Stimulated activated CD4-positive, alpha-beta T cell treated with anti-CD3 and anti-CD28 coated beads, TNF-alpha, amount 100 ng/mL, for 24 hours (primary cell): ENCODE data around the gene MACROD2.
"Not testable (repeated sequence)": the region's sequence is repeated elsewhere in the genome, so short reads cannot be mapped to it uniquely, and the experiment has no call there.

Experiments used
- DNase-seq, 3 experiments: peaks; one replicate each; pipeline ENCODE4 v3.0.0-alpha.2; 2020; ENCODE audit warnings: low read depth in 3 of 3

The MACROD2 gene

GRCh38 chr20:15806105-15806504 lies 1810.8 kb downstream of the MACROD2 start:
- DNase-seq: no peak

- DNase-seq: no peak
Measured at GRCh38 chr20:15807271-15807670, 1812.0 kb downstream of the MACROD2 start.

DNA sequence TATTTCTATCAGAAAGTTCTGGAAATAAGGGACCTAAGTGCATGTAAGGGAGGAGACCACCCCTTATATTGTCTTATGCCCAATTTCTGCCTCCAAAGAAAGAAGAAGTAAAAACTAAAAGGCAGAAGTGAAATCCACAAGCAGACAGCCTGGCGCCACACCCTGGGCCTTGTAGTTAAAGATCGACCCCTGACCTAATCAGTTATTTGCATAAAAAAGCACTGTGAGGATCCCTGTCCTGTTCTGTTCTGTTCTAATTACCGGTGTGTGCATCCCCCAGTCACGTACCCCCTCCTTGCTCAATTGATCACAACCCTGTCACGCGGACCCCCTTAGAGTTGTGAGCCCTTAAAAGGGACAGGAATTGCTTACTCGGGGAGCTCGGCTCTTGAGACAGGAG lies 1812.5 kb downstream of the MACROD2 start:
- not testable (repeated sequence) for DNase-seq

- no peak for DNase-seq
Measured at GRCh38 chr20:15811951-15812350, 1816.6 kb downstream of the MACROD2 start.

- no peak for DNase-seq
Measured at GRCh38 chr20:15812696-15813095, 1817.4 kb downstream of the MACROD2 start.

- DNase-seq: no peak
Measured at GRCh38 chr20:15814360-15814759, 1819.0 kb downstream of the MACROD2 start.

DNA sequence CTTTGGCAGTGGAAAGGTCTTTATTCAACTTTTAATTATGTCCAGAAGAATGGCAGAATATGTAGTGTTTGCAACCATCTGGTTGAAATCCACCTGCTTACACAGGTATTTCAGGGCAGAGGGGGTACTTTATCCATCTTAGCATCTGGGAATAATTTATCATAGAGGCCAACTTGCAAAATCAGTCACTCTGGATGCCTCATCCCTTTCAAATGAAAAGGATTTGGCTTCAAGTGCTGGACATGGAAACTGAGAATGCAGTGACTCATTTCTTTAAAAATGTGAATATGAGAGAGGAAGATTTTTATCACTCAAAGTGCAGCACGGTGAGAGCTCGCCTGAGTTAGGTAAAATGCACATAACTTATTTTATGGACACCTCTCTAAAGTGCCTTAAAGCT lies 1819.6 kb downstream of the MACROD2 start:
- no peak for DNase-seq

GRCh38 chr20:15817351-15817750 lies 1822.0 kb downstream of the MACROD2 start:
- no peak for DNase-seq

DNA sequence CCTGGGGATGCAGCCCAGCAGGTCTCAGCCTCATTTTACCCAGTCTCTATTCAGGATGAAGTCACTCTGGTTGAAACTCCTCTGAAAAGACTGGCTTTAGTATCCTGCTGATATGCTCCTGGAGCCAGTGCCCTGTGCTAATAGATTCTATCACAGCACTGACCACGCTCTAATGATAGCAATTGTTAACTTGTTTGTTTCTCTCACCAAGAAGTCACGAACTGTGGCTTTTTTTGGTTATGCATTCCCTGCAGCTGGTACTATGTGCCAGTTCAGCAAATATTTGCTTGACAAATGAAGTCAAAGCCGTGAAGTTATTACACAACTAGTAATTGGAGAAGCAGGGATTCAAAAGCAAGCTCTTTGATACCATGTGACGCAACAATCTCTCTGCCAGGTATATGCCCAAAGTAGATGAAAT lies 1823.3 kb downstream of the MACROD2 start:
- no peak for DNase-seq

GRCh38 chr20:15823718-15824117 lies 1828.4 kb downstream of the MACROD2 start:
- DNase-seq: no peak

GRCh38 chr20:15827628-15828027 lies 1832.3 kb downstream of the MACROD2 start:
- no peak for DNase-seq

GRCh38 chr20:15831201-15831600 lies 1835.9 kb downstream of the MACROD2 start:
- no peak for DNase-seq

GRCh38 chr20:15832512-15832911 lies 1837.2 kb downstream of the MACROD2 start:
- DNase-seq: no peak

DNA sequence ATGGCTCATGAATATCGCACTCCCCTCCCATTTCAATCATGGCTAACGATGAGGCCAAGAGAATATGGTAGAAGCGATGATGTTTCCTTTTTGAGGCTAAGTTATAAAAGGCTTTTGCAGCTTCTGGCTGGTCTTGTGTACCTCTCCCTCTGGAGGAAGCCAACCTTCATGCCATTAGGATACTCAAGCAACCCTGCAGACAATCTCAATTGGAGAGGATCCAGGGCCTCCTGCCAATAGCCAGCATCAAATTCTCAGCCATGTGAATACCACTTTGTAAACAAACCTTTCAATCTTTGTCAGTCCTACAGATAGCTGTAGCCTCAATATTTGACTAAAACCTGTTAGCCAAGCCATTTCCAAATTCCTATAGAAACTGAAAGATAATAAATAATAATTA lies 1839.5 kb downstream of the MACROD2 start:
- no peak for DNase-seq

- DNase-seq: no peak
Measured at GRCh38 chr20:15835811-15836210, 1840.5 kb downstream of the MACROD2 start.

DNA sequence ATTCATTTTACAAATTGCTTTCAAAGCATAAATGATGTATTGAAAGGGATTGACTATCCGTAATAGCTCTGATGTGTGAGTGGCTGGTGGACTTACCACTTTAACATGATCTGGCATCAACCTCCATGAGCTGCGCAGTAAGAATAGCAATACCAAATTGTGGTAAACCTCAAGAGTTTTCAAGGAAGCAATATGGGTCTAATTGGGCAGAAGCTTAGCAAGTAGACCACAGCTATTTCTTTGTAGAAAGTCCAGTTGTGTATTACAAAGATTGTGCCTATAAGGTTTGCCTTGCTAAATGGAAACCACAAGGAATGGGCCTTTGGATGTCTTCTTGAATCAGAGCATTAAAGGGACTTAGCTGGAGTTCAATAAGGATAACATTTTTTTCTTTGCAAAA lies 1841.3 kb downstream of the MACROD2 start:
- no peak for DNase-seq

DNA sequence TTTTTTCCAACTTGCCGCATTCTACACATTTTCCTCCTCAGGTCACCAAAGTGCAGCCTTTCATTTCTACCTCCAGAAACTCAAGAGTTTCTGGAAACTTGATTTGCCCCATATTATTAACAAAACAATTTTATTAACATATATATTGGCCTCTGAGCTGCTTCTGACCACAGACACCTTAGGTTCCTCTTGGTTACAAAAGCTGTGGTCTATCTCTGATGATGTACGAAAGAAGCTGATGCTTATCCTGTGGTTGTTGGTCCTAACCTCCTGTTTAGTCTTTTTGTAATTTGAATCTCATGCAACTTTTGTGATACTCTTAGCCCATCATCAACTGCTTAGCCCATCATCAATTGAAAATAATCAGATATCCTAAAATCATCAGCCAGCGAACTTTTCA lies 1842.2 kb downstream of the MACROD2 start:
- no peak for DNase-seq

- no peak for DNase-seq
Measured at GRCh38 chr20:15838466-15838865, 1843.2 kb downstream of the MACROD2 start.

- DNase-seq: no peak
Measured at GRCh38 chr20:15840636-15841301, 1845.5 kb downstream of the MACROD2 start.

- DNase-seq: no peak
Measured at GRCh38 chr20:15842872-15843271, 1847.6 kb downstream of the MACROD2 start.

- no peak for DNase-seq
Measured at GRCh38 chr20:15843777-15844176, 1848.5 kb downstream of the MACROD2 start.

DNA sequence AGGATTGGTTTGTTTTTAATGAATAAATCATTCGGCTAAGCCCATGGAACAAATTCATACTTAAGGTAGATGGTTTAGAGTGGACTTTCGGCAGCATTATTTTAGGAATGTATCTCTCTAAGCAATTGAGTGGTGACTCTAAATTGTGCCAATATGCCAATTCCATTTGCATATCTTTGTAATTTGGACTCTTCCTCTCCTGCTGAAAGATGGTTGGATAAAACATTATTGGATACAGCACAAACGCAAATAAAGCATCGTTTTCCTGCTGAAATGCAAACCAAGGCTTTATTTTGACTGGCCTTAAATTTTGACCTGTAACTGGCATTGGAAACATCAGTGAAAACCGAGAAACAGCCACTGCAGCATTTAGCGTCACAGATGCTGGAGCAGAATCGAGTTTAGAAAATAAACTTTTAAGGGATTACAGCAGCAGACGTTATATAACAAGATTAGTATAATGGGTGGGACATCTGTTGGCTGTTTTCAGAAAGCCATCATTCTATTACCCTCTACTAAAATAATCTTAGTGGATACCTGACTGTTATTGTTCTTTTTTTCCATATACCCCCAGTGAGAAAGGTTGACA lies 1852.0 kb downstream of the MACROD2 start:
- no peak for DNase-seq

- no peak for DNase-seq
Measured at GRCh38 chr20:15848126-15848525, 1852.8 kb downstream of the MACROD2 start.
